GM19438 (cell line): Measurements from ENCODE around the gene U2AF1L4.
"Not testable (repeated sequence)": the region's sequence is repeated elsewhere in the genome, so short reads cannot be mapped to it uniquely, and the experiment has no call there.

ENCODE experiments used
- ATAC-seq: cut with Tn5 transposase; IDR thresholded peaks from one replicate; pipeline ENCODE4 v1.9.1; 2021; ENCODE audit warnings: low read depth; ENCODE audit not compliant: unreplicated experiment

The U2AF1L4 gene

GRCh38 chr19:35781650-35782049 lies 36.4 kb upstream of the U2AF1L4 start:
- ATAC-seq: no peak

GRCh38 chr19:35780717-35781116 lies 35.5 kb upstream of the U2AF1L4 start:
- ATAC-seq: no peak

- ATAC-seq: no peak
Observed at GRCh38 chr19:35780058-35780457, 34.8 kb upstream of the U2AF1L4 start.

GRCh38 chr19:35779033-35779432 lies 33.8 kb upstream of the U2AF1L4 start:
- ATAC-seq: no peak

GRCh38 chr19:35777961-35778360 lies 32.7 kb upstream of the U2AF1L4 start:
- no peak for ATAC-seq

- ATAC-seq: no peak
Observed at GRCh38 chr19:35777086-35777841, 32.0 kb upstream of the U2AF1L4 start.

GRCh38 chr19:35776102-35776788 lies 31.0 kb upstream of the U2AF1L4 start:
- ATAC-seq: no peak

- ATAC-seq: peak; percentile 89
Observed at GRCh38 chr19:35775298-35776101, 30.3 kb upstream of the U2AF1L4 start, which contains the start of gene ARHGAP33. ARHGAP33 (plus strand) TSS chr19:35775564; CDS start chr19:35775659, 95 bp downstream.

GRCh38 chr19:35775046-35775297 lies 29.8 kb upstream of the U2AF1L4 start:
- ATAC-seq: no peak

GRCh38 chr19:35774274-35775045 lies 29.2 kb upstream of the U2AF1L4 start:
- no peak for ATAC-seq

- ATAC-seq: no peak
Observed at GRCh38 chr19:35773020-35773806, 28.0 kb upstream of the U2AF1L4 start.

GRCh38 chr19:35772362-35772761 lies 27.1 kb upstream of the U2AF1L4 start:
- not testable (repeated sequence) for ATAC-seq

- ATAC-seq: no peak
Observed at GRCh38 chr19:35768082-35768421, 22.8 kb upstream of the U2AF1L4 start.

GRCh38 chr19:35767288-35768081 lies 22.3 kb upstream of the U2AF1L4 start:
- ATAC-seq: no peak

GRCh38 chr19:35766571-35767104 lies 21.4 kb upstream of the U2AF1L4 start:
- ATAC-seq: no peak

GRCh38 chr19:35764432-35765315 lies 19.5 kb upstream of the U2AF1L4 start:
- no peak for ATAC-seq

GRCh38 chr19:35760711-35761349 lies 15.6 kb upstream of the U2AF1L4 start:
- ATAC-seq: no peak

GRCh38 chr19:35759697-35760096 lies 14.5 kb upstream of the U2AF1L4 start:
- ATAC-seq: no peak
